HG03469 (cell line): ENCODE measurements around the gene TCTN2.
A peak's percentile ranks its signal among the peaks of the same experiment; 100 is the strongest.

Experiments used
- ATAC-seq: cut with Tn5 transposase; IDR thresholded peaks from one replicate; pipeline ENCODE4 v1.9.1; 2021; ENCODE audit warnings: mild to moderate bottlenecking, moderate library complexity, moderate number of reproducible peaks; ENCODE audit not compliant: unreplicated experiment

TCTN2 gene

DNA sequence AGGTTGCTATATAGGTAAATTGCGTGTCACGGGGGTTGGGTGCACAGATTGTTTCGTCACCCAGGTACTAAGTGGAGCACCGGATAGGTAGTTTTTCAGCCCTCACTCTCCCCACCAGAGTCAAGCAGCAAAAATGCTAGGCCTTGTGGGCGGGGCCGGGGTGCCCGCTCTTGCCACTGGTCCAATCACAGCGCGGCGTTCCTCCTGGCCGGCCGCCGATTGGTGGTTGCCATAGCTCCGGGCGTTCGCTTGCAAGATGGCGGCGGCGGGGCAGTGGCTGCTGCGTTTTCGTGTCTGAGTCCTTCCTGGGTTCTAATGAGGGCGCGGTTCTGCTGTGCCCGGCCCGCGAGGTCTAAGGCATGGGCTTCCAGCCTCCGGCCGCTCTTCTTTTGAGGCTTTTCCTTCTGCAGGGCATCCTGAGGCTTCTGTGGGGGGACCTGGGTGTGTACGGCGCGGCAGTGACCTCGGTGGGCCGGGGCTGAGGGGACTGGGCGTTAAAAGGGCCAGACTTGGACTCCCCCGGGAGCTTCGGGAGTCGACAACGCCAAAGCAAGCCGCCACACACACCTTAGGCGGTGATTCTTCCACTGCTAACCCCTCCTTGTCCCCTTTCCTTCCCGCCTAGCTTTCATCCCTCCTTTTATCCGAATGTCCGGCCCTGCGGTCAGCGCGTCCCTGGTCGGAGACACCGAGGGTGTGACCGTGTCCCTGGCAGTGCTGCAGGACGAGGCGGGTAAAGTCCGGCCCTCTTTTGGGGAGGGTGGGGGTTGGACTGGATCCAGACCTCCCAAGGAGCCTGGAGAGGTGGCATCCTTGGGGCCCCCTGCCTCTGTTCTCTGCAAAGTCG, at the start of gene TCTN2:
TCTN2 (plus strand) TSS at position 232 of the 847 bp plus-strand sequence; CDS start at position 360, 128 bp downstream.
- ATAC-seq = peak; percentile 89

DNA sequence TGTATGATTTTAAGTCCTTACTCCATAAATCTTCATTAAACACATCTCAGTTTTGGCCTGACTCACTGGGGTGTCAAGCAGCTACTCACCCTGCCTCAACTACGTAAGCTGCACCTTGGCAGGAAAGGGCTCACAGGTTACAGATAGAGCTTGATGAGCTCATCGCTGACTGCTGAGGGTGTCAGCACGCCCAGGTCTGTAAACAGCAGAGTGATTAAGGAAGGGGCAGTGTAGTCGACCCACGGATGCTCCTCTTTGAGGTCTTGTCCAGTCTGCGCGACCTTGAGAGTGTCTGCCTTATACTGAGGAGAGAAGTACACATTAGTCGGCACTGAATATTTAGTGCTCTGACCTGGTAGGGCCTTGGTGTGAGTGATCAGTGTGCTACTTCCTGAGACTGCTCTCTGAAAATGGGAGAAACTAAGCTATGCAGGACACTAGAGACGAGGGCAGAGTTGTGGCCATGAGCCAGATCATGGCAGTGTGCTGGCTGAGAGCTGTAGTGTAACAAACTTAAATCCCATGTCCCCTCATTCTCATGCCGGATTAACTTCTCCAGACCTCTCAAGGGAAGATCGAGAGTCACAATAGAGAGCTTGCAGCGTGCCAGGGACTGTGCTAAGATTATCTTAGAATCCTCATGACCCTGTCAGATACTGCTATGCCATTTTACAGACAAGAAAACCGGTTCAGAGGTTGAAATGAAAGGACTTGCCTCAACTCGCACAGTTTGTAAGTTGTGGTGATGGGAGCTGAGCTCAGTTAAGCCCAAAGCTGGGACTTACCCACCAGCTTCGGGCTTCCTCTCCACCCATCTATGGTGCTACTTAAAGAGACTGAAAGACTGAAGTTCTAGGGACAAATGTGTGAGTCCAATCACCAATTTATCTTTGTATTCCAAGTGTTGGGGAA, 49.0 kb upstream of the TCTN2 start:
- no peak for ATAC-seq

DNA sequence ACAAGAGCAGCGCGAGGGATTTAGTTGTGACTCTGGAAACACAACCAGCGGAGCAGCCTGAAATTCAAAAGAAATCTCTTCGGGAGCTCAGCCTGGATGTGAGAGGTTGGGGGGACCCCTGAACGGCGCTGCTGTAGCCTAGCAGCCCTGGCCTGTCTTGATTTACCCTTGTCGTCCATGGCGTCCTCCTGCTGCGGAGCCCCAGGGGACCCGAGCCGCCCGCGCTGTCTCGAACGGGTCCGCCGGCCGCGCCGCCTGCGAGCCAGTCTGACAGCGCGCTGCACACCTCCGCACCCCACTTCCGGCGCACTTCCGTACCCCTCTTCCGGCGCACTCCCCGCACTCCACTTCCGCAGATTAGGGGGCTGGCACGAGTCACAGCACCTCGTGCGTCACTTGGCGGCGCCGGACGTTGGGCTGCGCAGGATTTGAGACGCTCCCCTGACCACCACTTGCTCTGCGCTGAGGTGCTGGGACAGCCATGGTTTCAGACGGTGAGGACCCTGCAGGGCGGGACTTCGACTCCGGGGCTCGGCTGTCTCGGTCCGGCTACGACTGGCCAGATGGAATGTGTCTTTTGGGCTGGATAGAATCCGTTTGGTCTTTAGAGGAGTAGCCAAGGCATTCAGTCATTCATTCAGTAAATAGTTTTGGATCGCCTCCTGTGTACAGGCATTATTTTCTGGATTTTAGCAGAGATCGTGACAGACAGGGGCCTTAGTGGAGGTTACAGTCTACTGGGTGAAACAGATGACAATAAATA, 37.4 kb upstream of the TCTN2 start, which contains the start of the genes EIF2B1 and GTF2H3:
EIF2B1 (minus strand) TSS at position 308 of the 763 bp plus-strand sequence; CDS start at position 179, 129 bp downstream.
GTF2H3 (plus strand) TSS at position 451 of the 763 bp plus-strand sequence; CDS start at position 482, 31 bp downstream.
- ATAC-seq = peak; percentile 83

DNA sequence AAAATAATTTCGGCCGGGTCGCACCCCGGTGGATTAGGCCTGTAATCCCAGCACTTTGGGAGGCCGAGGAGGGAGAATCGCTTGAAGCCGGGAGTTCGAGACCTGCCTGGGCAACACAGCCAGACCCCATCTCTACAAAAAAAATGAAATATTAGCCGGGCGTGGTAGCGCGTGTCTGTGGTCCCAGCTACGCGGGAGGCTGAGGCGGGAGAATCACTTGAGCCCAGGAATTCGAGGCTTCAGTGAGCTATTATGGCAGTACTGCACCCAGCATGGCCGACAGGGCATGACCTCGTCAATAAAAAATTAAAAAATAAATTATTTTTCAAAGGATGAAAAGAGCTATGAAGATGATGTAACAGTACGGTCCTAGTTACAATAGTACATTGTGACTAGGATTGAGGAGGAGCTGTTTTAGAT, 36.8 kb upstream of the TCTN2 start:
- no peak for ATAC-seq

DNA sequence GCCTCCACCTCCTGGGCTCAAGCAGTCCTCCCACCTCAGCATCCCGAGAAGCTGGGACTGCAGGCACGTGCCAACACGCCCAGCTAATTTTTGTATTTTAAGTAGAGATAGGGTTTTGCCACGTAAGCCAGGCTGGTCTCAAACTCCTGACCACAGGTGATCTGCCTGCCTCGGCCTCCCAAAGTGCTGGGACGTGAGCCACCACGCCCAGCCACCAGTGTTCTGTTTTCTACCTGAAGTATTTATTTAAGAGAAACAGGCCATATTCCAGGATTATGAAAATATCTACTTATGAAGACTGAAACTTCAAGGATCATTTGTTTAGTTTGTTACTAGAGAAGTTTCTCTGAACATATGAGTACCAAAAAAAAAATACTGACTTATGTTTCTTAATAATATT, 27.0 kb upstream of the TCTN2 start:
- no peak for ATAC-seq

DNA sequence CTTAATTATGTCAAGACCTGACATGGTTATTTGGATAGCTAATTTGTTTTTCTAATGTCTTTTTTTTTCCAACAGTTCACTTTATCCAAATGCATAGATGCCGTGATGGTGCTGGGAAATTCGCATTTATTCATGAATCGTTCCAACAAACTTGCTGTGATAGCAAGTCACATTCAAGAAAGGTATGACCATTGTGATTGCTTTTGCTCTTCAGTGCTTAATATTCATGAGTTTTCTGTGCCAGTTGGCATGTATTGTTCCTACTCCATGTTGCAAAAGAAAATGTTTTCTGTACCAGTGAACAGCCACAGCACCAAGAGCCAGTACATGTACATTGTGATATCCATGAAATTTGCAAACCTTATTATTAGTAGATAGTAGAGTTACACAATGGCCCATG, 25.5 kb upstream of the TCTN2 start:
- ATAC-seq = no peak

DNA sequence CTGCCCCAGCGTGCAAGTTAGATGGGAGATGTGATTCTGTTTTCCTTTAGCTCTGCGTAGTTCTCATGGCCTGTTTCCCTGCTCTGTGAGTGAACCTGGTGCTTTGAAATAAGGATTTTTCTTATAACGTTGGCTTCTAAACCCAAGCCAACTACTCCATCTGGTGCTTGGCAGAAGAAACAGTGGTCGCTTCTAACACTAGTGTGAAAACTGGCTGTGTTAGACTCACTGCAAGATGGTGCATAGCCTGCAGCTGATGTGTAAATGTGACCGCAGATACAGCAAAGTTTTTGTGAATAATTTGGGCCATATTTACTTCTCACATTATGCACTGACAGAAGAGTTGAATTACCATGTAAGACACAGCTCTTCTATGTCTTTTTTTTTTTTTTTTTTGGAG, 25.0 kb upstream of the TCTN2 start:
- ATAC-seq = no peak

DNA sequence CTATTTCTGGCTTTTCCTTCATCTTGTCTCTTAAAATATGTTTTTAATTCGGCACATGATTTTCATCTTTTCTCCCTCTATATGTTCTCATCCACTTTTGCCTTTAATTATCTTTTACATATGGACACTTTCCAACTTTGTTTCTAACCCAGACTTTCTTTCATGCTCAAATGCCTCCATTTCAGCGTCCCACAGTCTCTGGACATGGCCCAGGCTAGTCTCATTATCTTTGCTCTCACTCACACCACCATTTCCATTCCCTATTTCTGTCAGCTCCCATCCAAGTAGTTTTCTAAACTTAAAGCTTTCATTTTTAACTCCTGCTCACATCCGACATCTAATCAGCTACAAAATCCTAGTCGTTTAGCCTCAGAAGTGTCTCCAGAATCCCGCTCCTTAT, 22.5 kb upstream of the TCTN2 start:
- no peak for ATAC-seq

DNA sequence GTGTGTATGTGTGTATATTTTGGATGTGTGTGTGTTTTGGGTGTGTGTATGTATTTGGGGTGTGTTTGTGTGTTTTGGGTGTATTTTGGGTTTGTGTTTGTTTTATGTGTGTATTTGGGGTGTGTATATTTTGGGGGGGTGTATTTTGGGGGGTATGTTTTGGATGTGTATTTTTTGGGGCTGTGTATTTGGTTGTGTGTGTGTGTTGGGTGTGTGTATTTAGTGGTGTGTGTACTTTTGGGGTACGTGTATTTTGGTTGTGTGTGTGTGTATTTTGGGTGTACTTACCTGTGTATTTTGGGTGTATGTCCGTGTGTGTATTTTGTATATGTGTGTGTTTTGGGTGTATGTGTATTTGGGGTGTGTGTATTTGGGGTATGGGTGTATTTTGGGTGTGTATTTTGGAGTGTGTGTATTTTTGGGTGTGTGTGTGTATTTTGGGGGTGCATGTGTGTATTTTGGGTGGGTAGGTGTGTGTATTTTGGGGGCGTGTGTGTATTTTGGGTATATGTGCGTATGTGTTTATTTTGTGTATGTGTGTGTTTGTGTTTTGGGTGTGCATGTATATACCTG, 16.7 kb upstream of the TCTN2 start:
- no peak for ATAC-seq

DNA sequence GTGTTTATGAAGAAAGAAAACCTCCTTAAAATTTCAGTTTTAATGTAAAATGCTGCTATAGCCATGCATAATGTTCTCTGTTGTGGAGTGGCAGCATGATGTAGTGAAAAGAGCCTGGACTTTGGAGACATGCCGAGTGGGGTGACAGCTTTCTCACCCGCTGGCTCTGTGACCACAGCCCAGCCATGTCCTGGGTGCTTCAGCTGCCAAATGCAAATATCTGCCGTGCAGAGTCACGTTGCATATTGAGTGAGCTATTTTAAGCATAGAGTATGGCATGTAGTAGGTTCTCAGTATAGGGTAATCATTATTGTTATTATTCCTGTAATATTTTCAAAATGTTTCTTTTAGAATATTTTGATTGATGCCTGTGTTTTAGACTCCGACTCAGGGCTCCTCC, 15.5 kb upstream of the TCTN2 start:
- ATAC-seq = peak; percentile 57

DNA sequence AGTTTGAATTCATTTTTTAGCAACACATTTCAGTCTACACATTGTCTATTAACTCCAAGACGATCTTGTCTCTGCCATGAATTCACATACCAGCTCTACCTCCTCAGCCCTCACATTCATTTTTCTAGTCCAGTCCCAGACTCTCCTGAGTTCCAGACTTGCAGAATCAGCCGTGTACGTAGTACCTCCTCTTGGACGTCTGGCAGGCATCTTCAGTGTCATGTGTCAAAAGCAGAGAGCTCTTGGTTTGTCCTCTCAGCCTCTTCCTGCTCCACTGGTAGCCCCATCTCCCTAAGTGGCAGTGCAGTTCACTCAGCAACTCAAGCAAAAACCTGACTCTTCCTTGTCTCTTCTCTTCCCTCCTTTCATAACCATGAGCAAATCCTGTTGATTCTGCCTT, 14.5 kb upstream of the TCTN2 start:
- ATAC-seq = no peak

DNA sequence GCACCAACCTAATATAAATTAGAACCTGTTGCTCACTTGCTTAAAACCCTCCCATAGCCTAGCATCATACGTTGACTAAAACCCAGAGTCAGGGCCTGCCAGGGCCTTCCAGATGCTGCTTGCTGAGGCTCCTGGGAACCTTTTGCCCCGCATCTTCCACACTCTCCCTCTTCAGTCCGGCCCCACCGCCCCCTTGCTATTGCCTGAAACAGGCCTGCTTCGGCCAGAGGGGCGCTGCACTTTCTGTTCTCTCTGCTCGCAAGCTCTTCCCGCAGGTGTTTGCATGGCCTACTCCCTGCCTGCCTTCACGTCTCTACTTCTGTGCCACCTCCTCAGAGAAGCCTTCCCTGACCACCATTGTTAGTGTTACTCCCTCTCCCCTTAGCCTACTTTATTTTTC, 13.7 kb upstream of the TCTN2 start:
- no peak for ATAC-seq

DNA sequence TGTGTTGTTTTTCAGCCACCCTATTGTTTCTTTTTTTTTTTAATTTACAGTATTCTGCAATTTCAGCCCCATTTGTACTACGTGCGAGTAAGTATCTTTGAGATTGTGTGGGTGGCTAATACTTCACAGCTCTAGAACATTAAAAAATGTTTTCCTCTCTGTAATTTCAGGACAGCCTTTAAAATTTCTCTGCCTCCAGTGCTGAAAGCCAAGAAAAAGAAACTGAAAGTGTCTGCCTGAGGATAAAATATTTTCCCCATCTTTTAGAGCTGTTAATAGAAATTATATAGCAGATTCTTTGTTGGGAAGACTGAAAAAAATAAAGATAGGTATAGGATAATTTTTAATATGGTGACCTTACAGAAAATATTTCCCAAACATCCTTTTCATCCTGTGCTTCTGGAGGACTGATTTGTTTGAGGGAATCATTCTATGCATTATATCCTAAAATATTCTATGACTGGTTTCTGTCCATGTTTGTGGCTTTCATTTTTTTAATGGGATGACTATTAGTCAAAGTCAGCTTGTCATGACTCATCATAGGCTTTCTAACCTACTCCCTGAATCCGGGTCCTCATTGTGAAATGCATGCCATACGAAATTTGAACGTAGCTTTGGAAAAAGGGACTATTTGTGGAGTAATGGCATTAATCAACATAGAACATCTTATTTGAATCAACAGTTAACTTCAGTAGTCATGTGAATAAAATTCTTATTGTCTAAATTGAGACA, 10.8 kb upstream of the TCTN2 start:
- no peak for ATAC-seq

DNA sequence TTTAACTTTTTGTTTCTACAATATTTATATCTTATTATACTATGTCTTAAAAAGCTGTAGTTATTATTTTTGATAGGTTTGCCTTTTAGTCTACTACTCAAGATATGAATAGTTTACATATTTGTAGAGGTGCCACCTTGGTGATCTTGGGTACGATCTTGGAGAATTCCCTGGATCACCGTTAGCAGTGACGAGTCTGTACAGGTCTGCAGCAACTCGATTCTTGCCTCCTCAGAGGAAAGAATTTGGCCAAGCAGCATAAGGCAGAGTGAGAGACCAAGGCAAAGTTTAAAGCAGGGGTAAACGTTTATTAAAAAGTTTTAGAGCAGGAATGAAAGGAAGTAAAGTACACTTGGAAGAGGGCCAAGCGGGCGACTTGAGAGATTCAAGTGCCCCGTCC, 3.1 kb upstream of the TCTN2 start:
- no peak for ATAC-seq

DNA sequence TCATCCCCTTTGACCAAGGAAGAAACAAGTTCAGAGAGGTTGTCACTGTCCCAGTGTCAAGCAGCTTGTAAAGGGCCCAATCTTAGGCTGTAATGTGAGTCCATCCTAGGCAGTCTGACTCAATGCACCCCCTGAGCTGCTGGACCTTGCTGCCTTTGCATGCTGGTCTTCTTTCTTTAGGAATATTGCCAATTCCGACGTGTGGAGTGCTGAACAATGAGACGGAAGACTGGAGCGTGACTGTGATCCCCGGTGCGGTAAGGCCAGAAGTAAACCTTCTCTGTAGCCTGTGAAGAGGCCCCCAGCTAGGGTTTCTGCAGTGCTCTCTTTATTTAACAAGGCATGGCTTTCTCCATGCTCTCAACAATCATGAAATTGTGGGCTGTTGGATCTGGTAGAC, 963 bp downstream of the TCTN2 start:
- no peak for ATAC-seq

DNA sequence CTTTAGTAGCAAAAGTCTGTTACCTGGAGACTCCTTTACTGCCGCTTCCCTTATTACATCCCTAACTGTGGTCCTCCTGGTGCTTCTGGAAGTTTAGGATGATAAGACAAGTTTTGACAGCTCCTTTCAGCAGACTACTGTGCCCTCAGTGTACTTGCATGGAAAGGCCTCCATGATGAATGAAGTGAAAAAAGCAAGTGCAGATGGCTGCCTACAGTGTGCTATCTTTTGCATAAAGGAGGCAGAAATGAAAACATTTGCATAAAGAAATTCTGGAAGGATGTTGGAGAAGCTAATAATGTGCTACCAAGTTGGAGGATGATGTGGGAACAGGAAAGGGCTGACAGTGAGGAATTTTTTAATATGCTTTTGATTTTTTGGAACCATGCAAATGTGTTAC, 4.5 kb downstream of the TCTN2 start:
- ATAC-seq = no peak

DNA sequence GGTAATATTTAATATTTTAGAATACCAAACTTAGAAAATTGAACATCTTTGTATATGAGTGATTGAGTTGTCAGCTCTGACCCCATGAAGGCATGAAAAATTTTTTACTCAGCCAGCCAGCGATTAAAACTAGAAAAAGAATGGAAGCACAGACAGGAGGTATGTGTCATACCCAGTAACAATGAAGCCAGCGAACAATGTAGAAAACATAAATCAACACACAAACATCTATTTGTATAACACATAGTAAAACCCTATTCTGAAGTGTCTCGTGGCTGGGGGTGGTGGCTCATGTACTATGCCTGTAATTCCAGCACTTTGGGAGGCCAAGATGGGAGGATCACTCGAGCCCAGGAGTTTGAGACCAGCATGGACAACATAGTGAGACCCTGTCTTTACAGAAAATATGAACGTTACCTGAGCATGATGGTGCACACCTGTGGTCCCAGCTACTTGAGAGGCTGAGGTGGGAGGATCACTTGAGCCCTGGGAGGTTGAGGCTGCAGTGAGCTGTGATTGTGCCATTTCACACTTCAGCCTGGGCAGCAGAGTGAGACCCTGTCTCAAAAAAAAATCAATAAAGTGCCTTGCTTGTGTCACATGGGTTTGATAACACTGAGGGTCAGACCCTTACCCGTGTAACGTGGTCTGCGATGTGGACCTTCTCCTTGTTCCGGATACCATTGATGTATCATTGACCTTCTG, 5.9 kb downstream of the TCTN2 start:
- no peak for ATAC-seq

DNA sequence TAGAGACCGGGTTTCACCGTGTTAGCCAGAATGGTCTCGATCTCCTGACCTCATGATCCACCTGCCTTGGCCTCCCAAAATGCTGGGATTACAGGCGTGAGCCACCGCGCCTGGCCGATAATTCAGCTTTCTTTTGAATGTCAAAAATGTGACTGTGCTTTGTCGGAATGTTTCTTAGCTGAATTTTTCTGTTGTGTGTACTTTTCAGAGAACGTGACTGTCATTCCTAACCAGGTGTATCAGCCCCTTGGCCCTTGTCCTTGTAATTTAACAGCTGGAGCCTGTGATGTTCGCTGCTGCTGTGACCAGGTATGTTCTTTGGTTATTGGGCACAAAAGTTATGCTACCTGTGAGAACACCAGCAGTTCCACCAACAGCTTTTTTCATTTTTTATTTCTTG, 8.1 kb downstream of the TCTN2 start:
- ATAC-seq = no peak

DNA sequence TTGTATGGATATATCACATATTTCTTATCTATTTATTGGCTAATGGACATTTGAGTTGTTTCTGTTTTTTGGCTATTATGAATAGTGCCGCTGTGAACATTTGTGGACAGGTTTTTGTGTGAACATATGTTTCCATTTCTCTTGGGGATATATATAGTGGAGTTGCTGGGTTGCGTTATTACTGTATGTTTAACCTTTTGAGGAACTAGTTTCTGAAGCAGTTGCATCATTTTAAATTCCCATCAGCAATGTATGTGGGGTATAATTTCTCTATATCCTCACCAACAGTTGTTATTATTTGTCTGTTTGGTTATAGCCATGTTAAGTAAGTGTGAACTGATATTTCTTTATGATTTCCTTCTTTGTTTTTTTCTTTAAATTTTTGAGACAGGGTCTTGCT, 10.7 kb downstream of the TCTN2 start:
- ATAC-seq = no peak
